BJ (cell line): ENCODE measurements around the gene SLC12A3. TPM values are rescaled to one million over a fixed set of nuclear protein-coding genes. Genes with fewer than 3 reads are reported as not detected.

Source experiments
- CTCF ChIA-PET: fragments of 350-600 bp; formaldehyde crosslinking; extraction: SDS; loops from one replicate; lab custom pipeline; 2021; ENCODE audit warnings: antibody characterized with exemption, inconsistent platforms; lab: Yijun Ruan, JAX
- POLR2A ChIA-PET: fragments of 300-600 bp; sonication (Branson Sonifier 250); formaldehyde crosslinking; extraction: SDS; loops from one replicate; lab custom pipeline; 2021; ENCODE audit warnings: antibody characterized with exemption; lab: Charles Lee
- DNase-seq: peaks from one replicate; pipeline ENCODE4 v3.0.0-alpha.2; 2011; ENCODE audit warnings: low read depth
- H3K27me3 ChIP-seq: 2 replicates; pipeline ENCODE4 v1.6.0; 2011; ENCODE audit warnings: low read length; ENCODE audit not compliant: control insufficient read depth, insufficient read depth
- H3K36me3 ChIP-seq: 2 replicates; pipeline ENCODE4 v1.5.1; 2011; ENCODE audit warnings: low read length; ENCODE audit not compliant: control insufficient read depth, insufficient read depth
- H3K4me3 ChIP-seq: 2 replicates; pipeline ENCODE4 v1.5.1; 2011; ENCODE audit warnings: low read depth, mild to moderate bottlenecking, control low read depth, low read length
- polyA plus RNA-seq: library from polyadenylated mRNA; depleted of rRNA; stranded (reverse); fragments of >200 nt; gene quantifications from 2 replicates; pipeline ENCODE4 v1.2.3, GENCODE V29; 2011
- TF ChIP-seq, protein P1 (sequence below): IDR thresholded peaks from 2 replicates; pipeline ENCODE4 v1.5.1; 2011; ENCODE audit warnings: low read depth, mild to moderate bottlenecking, control low read depth, inconsistent platforms, low read length, moderate library complexity; ENCODE audit not compliant: insufficient read depth

SLC12A3 gene
- polyA plus RNA-seq, 1 experiment, result not detected

DNA sequence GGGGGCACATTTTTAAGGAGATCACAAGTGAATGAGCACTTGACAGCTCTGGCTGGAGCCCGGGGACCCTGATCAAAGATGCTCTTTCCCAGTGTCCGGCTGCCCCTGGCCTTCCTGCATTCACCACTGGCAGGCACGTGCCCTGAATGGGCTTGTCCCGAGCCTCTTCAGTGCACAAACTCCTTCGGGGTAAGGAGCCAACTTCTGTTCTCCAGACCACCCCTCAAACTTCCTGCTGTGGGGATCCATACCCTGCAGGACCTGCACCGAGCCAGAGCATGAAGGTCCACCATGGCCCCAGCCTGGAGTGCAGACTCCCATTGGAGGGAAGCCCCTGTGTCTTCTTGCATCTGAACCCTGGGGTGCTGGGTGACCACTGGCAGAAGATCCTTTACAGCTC is 9.8 kb upstream of the SLC12A3 start:
- ChIA-PET CTCF (interaction anchor here (0.8 to 11.4 kb wide), 4 partner anchors 11 to 190 kb away, joined by 3 to 135 read pairs (median 11); no protein-coding TSS in a partner anchor), POLR2A (no interaction called here)
- Histone ChIP-seq H3K4me3 (no peak overlapping the region), H3K36me3 (no peaks in the 10 kb centered on the region), H3K27me3 (no peaks in the 10 kb centered on the region)
- TF ChIP-seq, protein P1, sequence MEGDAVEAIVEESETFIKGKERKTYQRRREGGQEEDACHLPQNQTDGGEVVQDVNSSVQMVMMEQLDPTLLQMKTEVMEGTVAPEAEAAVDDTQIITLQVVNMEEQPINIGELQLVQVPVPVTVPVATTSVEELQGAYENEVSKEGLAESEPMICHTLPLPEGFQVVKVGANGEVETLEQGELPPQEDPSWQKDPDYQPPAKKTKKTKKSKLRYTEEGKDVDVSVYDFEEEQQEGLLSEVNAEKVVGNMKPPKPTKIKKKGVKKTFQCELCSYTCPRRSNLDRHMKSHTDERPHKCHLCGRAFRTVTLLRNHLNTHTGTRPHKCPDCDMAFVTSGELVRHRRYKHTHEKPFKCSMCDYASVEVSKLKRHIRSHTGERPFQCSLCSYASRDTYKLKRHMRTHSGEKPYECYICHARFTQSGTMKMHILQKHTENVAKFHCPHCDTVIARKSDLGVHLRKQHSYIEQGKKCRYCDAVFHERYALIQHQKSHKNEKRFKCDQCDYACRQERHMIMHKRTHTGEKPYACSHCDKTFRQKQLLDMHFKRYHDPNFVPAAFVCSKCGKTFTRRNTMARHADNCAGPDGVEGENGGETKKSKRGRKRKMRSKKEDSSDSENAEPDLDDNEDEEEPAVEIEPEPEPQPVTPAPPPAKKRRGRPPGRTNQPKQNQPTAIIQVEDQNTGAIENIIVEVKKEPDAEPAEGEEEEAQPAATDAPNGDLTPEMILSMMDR, result no peak
- no peak for DNase-seq

DNA sequence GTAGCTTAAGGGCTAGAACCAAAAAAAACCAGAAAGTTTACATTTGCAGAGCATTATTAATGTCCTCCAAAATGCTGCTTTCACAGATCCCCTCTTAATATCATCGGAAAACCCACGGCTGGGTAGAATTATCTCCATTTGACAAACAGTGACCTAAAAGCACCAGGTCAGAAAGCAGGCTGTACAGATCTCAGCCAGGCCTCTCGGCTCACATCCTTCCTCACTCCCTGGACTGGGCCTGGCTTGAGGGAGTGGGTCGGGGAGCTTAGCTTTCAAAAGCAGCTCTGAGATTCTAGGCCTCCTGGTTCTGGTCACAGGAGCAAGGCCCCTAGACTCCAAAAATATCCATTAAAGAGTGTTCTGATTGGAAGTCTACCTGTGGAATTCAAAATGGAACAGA is 9.1 kb upstream of the SLC12A3 start:
- no peak for DNase-seq
- no peaks in the 10 kb centered on the region for H3K27me3 ChIP-seq
- no peak overlapping the region for H3K4me3 ChIP-seq
- TF ChIP-seq, protein P1, result no peak
- CTCF ChIA-PET, result interaction anchor here (0.8 to 11.4 kb wide), 4 partner anchors 11 to 190 kb away, joined by 3 to 135 read pairs (median 11); no protein-coding TSS in a partner anchor
- POLR2A ChIA-PET, result no interaction called here
- no peaks in the 10 kb centered on the region for H3K36me3 ChIP-seq

DNA sequence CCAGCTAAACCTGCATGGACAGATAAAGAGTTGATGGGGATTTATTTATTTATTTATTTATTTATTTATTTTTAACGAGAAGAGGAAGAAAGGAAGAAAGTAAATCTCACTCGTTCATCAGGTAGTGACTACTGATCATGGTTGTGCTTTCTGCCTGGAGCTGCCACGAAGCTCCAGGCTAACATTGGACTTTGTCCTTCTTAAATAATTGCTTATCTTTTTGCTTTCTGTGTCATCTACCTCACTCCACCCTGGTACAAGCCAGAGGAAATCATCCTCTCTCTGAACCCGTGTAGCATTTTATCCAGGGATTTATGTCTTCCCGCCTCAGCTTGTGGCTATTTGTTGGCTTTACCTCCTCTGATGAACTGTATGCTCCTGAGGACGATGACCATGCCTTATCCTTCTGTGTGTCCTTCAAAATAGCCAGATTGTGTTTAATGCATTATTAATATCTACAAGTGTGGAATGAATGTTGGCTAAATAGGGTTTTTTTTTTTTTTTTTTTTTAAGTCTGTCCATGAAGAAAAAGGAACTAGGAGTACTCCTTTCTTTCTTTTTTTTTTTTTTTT is 8.0 kb upstream of the SLC12A3 start:
- no peaks in the 10 kb centered on the region for H3K36me3 ChIP-seq
- TF ChIP-seq, protein P1, result no peak
- ChIA-PET CTCF (interaction anchor here (0.6 to 11.4 kb wide), 5 partner anchors 10 to 459 kb away, joined by 3 to 135 read pairs (median 3); no protein-coding TSS in a partner anchor), POLR2A (no interaction called here)
- no peaks in the 10 kb centered on the region for H3K27me3 ChIP-seq
- H3K4me3 ChIP-seq, result no peak overlapping the region
- DNase-seq, result no peak

DNA sequence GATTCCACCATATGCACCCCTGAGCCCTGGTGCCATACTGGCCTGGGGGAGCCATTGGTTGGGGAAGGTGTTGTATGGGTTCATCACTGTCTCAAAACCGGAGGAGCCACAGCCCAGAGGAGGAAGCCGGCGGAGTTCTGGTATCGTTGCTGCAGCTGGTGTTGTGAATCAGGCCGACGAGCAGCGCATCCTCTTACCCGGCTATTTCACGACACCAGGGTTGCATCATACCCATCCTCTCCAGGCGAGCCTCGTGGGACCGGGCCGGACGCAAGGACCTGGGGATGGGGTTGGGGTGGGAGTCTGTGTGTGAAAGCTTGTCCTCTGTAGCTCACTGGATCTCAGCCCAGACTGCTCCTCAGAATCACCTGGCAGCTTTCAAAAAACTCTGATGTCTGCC is 6.6 kb upstream of the SLC12A3 start:
- Histone ChIP-seq H3K27me3 (no peaks in the 10 kb centered on the region), H3K36me3 (no peaks in the 10 kb centered on the region), H3K4me3 (no peak overlapping the region)
- no peak for DNase-seq
- ChIA-PET POLR2A (no interaction called here), CTCF (interaction anchor here (1.5 kb wide), 1 partner anchor 9 kb away, joined by 4 read pairs; no protein-coding TSS in a partner anchor)
- TF ChIP-seq, protein P1, result no peak

DNA sequence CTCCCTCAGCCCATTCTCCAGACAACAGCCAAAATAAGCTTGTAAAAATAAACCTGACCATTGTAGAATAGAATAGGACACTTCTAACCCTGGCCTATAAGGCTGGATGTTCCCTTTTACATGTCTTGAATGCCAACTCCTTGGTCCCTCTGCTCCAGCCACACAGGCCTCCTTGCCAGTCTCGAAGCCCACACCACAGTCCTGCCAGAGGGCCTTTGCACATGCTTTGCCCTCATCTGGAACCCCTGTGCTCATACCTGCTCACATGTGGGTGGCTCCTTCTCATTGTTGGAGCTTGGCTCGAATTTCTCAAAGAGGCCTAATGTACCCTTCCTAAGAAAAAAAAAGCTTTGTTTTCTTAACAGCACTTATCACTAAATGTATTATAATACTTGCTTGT is 5.4 kb upstream of the SLC12A3 start:
- DNase-seq, result no peak
- ChIA-PET POLR2A (no interaction called here), CTCF (interaction anchor here (1.3 to 1.5 kb wide), 3 partner anchors 8 to 73 kb away, joined by 3 to 4 read pairs (median 4); no protein-coding TSS in a partner anchor)

More for the DNA sequence above, 5.4 kb upstream of the SLC12A3 start:
- no peaks in the 10 kb centered on the region for H3K27me3 ChIP-seq
- no peak overlapping the region for H3K4me3 ChIP-seq
- TF ChIP-seq, protein P1, result no peak
- no peaks in the 10 kb centered on the region for H3K36me3 ChIP-seq
